Osteocyte (in vitro differentiated cells): ENCODE results near the gene ITGA11. TPM values are rescaled to one million over a fixed set of nuclear protein-coding genes. Genes with fewer than 3 reads are reported as not detected.

Experiments
- DNase-seq: peaks from one replicate; pipeline ENCODE4 v3.0.0; 2021; ENCODE audit warnings: mixed read lengths; ENCODE audit not compliant: unreplicated experiment; ENCODE audit errors: extremely low spot score
- H3K27ac Mint-ChIP-seq: one replicate; pipeline ENCODE4 v1.8.0; 2021; ENCODE audit warnings: mild to moderate bottlenecking, mixed read lengths; ENCODE audit not compliant: unreplicated experiment
- H3K27me3 Mint-ChIP-seq: one replicate; pipeline ENCODE4 v1.8.0; 2021; ENCODE audit warnings: mixed read lengths; ENCODE audit not compliant: unreplicated experiment
- H3K36me3 Mint-ChIP-seq: one replicate; pipeline ENCODE4 v1.8.0; 2021; ENCODE audit warnings: mixed read lengths; ENCODE audit not compliant: unreplicated experiment
- H3K4me1 Mint-ChIP-seq: one replicate; pipeline ENCODE4 v1.8.0; 2021; ENCODE audit warnings: mixed read lengths; ENCODE audit not compliant: unreplicated experiment
- H3K4me3 Mint-ChIP-seq: one replicate; pipeline ENCODE4 v1.8.0; 2021; ENCODE audit warnings: mild to moderate bottlenecking, moderate library complexity, mixed read lengths; ENCODE audit not compliant: unreplicated experiment
- H3K9me3 Mint-ChIP-seq: one replicate; pipeline ENCODE4 v1.8.0; 2021; ENCODE audit warnings: mixed read lengths; ENCODE audit not compliant: unreplicated experiment
- total RNA-seq: library from RNA; stranded (reverse); gene quantifications from 2 replicates; pipeline ENCODE4 v1.2.1, GENCODE V29; 2021
- TF ChIP-seq, protein P1 (sequence below): fragments of 200-600 bp; sonication (generic); IDR thresholded peaks from 2 replicates; pipeline ENCODE4 v1.5.0; 2021; ENCODE audit warnings: antibody characterized with exemption, mild to moderate bottlenecking, moderate library complexity

ITGA11 gene
- total RNA-seq, 1 donor from 2014 or later: 1,149 TPM

DNA sequence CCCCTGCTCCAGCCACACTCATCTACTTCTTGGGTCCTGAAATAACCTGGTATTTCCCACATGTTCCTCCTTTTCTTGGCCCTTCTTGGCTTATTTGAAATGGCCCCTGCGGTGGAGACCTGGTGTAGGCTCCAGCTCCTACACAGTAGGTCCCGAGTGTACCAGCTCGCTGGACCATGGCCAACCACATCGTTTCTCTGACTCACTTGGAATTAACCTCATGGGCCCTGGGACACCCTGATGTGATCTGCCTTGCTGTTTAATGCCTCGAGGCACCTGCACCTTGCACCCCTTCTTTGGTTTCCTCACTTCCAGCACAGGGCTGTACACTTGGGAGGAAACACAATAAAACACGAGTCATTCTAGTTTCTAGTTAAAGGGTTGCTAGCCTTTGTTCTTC lies 94.1 kb downstream of the ITGA11 start:
- TF ChIP-seq, protein P1, sequence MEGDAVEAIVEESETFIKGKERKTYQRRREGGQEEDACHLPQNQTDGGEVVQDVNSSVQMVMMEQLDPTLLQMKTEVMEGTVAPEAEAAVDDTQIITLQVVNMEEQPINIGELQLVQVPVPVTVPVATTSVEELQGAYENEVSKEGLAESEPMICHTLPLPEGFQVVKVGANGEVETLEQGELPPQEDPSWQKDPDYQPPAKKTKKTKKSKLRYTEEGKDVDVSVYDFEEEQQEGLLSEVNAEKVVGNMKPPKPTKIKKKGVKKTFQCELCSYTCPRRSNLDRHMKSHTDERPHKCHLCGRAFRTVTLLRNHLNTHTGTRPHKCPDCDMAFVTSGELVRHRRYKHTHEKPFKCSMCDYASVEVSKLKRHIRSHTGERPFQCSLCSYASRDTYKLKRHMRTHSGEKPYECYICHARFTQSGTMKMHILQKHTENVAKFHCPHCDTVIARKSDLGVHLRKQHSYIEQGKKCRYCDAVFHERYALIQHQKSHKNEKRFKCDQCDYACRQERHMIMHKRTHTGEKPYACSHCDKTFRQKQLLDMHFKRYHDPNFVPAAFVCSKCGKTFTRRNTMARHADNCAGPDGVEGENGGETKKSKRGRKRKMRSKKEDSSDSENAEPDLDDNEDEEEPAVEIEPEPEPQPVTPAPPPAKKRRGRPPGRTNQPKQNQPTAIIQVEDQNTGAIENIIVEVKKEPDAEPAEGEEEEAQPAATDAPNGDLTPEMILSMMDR: no peak
- H3K27me3 Mint-ChIP-seq: no peaks in the 10 kb centered on the region
- peak overlapping the region; percentile 97 for H3K27ac Mint-ChIP-seq
- no peak overlapping the region for H3K4me3 Mint-ChIP-seq
- no peaks in the 10 kb centered on the region for H3K9me3 Mint-ChIP-seq
- peaks cover 66% of the 10 kb centered on the region for H3K36me3 Mint-ChIP-seq
- no peak for DNase-seq
- H3K4me1 Mint-ChIP-seq: peaks cover 77% of the 10 kb centered on the region

GRCh38 chr15:68336516-68336915 lies 95.4 kb downstream of the ITGA11 start:
- peak overlapping the region; percentile 97 for H3K27ac Mint-ChIP-seq
- H3K9me3 Mint-ChIP-seq: no peaks in the 10 kb centered on the region

GRCh38 chr15:68335655-68336054 lies 96.3 kb downstream of the ITGA11 start:
- no peak for DNase-seq
- Mint-ChIP-seq H3K36me3 (peaks cover 64% of the 10 kb centered on the region), H3K27me3 (no peaks in the 10 kb centered on the region), H3K9me3 (no peaks in the 10 kb centered on the region), H3K4me3 (no peak overlapping the region), H3K27ac (peak overlapping the region; percentile 97), H3K4me1 (peaks cover 75% of the 10 kb centered on the region)
- TF ChIP-seq, protein P1: no peak

More at GRCh38 chr15:68336516-68336915, 95.4 kb downstream of the ITGA11 start:
- Mint-ChIP-seq H3K27me3 (no peaks in the 10 kb centered on the region), H3K4me3 (no peak overlapping the region), H3K36me3 (peaks cover 64% of the 10 kb centered on the region), H3K4me1 (peaks cover 75% of the 10 kb centered on the region)
- no peak for DNase-seq
- TF ChIP-seq, protein P1: no peak

DNA sequence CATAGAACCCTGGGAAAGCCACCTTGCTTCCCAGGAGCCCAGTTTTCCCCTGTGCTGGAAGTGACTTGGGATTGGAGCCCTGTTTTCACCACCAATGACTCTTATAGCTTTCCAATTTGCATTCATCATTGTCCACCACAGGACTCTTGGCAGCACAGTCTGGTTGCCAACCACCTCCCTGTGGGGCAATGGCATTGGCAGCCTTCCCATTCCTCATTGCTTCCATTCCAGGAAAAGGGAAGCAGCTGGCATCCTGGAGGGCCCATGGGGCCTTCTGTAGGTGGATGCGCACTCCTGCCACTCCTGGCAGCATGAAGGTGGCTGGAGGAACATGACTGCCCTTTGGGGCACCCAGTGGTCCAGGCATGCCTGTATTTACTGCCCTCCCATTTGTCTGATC lies 96.7 kb downstream of the ITGA11 start:
- Mint-ChIP-seq H3K36me3 (peaks cover 66% of the 10 kb centered on the region), H3K9me3 (no peaks in the 10 kb centered on the region), H3K27me3 (no peaks in the 10 kb centered on the region), H3K4me1 (peaks cover 75% of the 10 kb centered on the region), H3K4me3 (no peak overlapping the region), H3K27ac (peak overlapping the region; percentile 97)
- TF ChIP-seq, protein P1: no peak
- peak; percentile 90 for DNase-seq

DNA sequence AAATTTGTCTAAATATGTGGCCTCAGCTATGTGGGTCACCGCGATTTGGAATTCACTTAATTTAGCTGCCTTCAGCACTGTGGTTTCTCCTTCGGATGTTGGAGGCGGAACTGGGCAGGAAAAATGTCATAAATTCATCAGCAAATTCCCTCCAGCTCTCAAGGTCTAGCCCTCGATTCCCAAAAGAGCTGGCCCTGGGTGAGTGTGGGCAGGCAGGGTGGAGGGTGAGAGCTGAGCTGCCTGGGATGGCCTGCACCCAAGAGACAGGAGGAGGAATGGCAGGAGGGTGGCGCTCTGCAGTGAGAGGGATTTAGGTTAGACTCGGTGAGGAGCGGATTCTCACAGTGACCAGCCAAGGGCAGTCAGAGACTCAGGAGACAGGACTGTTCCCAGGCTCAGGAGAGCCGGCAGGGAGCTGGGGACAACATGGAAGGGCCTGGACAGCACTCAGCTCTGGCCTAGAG lies 97.3 kb downstream of the ITGA11 start:
- H3K9me3 Mint-ChIP-seq: no peaks in the 10 kb centered on the region
- H3K36me3 Mint-ChIP-seq: peaks cover 66% of the 10 kb centered on the region
- peak overlapping the region; percentile 42 for H3K4me3 Mint-ChIP-seq
- peaks cover 76% of the 10 kb centered on the region for H3K4me1 Mint-ChIP-seq
- H3K27me3 Mint-ChIP-seq: no peaks in the 10 kb centered on the region
- DNase-seq: peak; percentile 88
- TF ChIP-seq, protein P1: peak; percentile 43
- peak overlapping the region; percentile 97 for H3K27ac Mint-ChIP-seq
